GM19193 (cell line): ENCODE data around the gene USP24.

Experiments
- POLR2A ChIP-seq: IDR thresholded peaks from 4 replicates; pipeline ENCODE4 v1.6.1; 2011; ENCODE audit not compliant: insufficient read depth, insufficient read length; ENCODE audit errors: extremely low read depth

Gene USP24

DNA sequence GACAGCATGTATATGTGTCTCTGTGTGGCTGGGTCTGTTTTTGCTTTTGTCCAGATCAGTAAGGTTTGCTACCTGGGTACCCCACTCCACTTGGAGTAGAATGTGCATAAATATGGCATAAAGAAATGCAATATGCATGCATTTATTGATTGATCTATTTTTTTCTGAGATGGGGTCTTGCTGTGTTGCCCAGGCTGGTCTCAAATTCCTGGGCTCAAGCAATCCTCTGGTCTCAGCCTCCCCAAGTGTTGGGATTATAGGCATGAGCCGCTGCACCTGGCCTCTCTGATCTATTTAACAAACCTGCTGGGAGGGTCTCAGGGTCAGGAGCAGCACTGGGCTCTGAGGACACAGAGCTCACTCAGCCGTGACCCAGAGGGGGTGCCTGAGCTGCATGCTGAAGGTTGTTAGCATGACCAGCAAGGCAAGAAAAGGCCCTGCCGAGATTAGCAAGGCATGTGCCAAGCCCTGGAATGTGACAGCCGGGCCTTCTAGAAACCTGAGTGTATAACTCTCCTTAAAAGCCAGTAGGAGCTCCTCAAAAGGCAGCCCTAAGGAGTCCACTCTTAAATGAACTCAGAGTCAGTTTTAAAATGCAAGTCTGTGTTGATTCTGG lies 153.3 kb downstream of the USP24 start:
- no peak for TF ChIP-seq POLR2A

DNA sequence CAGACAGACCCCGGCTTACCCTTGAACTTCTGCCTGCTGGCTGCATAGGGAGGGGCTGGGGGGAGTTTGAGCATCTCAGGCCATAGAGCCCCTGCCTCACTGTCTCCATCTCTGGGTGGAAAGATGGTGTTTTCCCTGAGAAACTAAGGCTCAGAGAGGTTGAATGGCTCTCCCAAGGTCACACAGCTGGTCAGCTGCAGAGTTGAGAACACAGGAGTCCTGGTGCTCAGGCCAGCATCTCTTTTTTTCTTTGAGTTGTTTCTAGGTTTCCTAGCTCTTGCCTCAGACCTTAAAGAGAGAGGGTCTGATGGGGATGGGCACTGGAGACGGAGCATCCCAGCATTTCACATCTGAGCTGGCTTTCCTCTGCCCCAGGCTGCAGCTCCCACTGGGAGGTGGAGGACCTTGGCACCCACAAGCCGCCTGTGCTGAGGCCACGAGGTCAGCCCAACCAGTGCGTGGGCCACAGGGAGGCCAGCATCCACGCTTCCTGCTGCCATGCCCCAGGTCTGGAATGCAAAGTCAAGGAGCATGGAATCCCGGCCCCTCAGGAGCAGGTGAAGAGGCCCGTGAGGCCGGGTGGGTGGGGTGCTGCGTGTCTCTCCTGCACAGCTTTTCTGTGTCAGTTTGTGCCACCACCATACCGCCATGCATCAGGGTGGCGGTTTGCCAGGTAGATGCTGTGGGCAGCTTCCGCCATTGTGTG lies 154.0 kb downstream of the USP24 start:
- no peak for TF ChIP-seq POLR2A

DNA sequence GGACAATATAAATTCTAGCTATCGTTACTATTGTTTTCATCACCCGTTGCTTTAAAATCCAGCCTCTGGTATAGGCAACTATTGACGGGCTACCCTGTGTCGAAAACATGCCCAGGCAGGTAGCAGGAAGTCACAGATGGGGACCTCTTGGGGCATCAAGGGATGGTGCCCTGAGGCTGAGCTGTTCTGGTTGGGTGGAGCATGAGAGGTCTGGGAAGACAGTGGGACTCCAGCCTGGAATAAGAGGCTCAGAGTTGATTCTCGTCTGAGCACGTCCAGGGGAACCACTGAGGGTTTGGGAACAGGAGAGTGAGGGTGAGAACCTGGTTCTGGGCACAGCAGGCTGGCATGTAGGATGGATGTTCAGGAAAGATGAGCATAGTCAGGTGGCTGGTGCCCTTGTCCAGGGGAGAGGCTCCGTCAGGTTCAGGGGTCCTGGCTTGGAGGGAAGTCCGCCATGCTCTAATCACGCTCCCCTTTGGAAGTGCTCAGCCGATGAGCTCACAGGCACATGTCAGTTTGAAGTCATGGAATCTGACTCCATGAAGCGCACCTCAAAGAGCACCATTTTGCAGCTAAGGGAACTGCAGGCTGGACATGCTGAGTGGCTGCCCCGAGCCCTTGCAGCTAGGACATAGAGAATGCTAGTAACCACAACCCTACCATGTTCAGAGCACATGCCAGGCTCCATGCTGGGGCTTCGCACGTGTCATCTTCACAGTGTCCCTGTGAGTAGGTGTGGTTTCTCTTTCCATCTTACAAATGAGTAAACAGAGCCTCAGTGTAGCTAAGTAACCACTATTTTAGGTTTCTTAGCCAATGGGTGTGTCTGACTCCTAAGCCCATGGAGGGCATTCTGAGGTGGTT lies 154.8 kb downstream of the USP24 start:
- TF ChIP-seq POLR2A = no peak

DNA sequence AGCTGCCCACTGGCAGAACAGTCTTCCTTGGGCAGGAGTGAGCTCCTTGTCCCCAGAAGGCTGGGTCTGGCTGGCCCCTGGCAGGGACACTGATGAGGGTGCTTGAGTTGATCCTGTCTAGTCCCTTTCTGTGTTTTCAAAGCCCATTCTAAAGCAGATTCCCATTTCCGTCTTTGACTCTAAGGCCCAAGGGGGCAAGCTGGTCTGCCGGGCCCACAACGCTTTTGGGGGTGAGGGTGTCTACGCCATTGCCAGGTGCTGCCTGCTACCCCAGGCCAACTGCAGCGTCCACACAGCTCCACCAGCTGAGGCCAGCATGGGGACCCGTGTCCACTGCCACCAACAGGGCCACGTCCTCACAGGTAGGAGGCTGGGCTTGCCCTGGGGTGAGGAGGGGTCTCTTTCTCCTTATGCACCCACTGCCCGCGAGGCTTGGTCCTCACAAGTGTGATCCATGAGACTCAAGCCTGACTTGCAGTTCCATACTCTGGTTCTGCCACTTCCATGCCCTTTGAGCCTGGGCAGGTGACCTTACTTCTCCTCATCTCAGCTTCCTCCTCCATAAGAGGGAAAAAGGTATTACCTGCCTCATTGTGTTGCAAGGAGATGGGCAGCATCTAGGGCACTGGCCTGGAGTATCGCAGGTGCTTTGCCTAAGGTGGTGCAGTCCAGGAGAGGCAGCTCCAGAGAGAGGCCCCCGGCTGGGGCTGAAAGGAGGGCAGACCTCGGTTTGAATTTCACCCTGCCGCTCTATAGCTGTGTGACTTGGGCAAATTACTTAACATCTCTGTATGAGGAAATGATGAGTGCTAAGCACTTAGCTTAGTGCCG lies 155.6 kb downstream of the USP24 start:
- no peak for TF ChIP-seq POLR2A

DNA sequence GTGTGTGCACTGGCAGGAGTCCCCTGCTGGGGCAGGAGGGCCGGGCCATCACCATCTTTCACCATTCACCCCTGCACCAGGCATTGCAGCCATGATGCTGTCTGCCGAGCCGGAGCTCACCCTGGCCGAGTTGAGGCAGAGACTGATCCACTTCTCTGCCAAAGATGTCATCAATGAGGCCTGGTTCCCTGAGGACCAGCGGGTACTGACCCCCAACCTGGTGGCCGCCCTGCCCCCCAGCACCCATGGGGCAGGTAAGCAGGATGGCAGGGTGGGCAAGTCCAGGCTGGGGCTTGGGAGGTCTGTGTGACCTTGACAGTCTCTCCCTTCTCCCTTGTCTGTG lies 157.2 kb downstream of the USP24 start:
- no peak for TF ChIP-seq POLR2A

DNA sequence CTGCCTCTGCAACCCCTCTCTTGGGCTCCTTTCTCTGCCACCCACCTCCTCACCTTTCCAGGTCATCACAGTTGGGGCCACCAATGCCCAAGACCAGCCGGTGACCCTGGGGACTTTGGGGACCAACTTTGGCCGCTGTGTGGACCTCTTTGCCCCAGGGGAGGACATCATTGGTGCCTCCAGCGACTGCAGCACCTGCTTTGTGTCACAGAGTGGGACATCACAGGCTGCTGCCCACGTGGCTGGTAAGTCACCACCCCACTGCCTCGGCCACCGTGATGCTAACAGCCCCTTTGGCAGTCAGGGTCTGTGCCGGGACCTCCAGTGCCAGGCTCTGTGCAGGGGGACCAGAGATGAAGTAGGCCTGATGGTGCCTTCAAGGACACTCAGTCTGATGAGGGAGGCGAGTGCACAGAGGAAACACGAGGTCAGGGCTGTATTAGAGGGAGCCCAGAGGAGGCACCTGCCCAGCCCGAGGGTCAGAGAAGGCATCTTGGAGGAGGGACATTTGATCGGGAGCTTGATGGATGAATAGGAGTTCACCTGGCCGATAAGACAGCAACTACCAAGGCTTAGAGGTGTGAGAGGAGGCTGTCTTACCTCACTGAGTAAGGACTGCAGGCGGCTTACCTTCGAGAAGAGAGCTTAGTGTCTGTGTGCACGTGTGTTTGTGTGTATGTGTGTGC lies 157.8 kb downstream of the USP24 start:
- TF ChIP-seq POLR2A = no peak

DNA sequence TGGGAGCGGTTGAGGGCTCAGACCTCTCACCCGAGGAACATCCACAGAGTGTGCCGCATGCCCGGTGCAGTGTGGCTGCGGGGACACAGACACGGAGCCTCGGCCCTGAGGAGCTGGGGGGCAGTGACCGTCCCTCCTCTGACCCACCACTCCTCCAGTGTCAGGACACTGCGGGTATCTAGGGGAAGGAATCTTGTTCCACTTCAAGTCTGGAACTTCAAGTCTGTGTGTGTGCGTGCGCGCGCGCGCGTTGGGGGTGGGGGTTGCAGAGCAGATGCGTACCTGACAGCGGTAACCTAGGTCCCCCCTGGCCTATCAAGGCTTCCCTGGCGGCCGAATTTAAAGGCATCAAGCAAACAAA lies 158.6 kb downstream of the USP24 start:
- no peak for TF ChIP-seq POLR2A

DNA sequence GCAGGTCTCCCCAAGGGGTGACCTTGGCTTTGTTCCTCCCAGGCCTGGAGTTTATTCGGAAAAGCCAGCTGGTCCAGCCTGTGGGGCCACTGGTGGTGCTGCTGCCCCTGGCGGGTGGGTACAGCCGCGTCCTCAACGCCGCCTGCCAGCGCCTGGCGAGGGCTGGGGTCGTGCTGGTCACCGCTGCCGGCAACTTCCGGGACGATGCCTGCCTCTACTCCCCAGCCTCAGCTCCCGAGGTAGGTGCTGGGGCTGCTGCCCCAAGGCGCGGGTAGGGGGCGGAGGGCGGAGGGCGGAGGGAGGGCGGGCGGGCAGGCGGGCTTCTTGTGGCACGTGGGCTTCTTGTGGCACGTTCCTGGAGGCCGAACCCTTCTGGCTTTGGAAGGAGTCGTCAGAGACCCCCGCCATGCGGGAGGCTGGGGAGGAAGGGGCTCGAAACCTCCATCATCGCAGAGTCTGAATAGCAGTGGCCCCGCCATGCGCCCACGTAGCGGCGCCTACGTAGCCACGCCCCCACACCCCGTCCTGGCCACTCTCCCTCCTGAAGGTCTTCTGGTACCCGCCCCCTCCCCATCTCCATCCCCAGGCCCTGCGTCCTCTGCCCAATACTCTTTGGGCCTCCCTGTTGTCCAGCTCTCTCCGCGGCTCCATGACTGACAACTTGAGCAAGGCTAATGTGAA lies 159.1 kb downstream of the USP24 start:
- TF ChIP-seq POLR2A = no peak

DNA sequence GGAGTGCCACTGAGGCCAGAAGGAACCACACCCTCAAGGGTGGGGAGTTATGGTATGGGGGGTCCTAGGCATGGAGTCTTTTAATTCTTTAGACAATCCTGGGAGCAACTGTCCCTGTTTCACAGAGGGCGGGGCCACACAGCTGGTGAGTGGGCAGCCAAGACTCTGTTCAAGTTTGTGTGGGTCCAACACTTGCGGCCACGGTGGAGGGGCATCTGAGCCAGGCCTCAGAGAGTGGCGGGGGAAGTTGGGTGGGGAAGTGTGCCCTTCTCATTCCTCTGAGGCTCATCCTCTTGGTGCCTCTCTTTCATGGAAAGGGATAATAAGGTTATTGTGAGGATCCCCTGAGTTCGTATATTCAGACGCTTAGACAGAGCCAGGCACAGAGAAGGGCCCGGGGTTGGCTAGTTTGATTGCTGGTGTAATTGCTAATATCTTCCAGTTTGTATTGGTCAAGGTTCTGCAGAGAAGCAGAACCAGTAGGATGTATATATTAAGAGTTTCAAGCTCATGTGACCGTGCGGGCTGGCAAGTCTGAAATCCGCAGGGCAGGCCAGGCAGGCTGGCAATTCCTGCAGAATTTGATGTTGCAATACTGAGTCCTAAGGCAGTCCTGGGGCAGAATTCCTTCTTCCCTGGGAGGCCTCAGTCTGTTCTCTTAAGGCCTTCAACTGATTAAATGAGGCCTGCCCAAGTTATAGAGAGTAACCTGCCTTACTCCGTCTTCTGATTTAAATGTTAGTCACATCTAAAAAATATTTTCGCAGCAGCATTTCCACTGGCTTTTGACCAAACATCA lies 159.9 kb downstream of the USP24 start:
- TF ChIP-seq POLR2A = no peak

DNA sequence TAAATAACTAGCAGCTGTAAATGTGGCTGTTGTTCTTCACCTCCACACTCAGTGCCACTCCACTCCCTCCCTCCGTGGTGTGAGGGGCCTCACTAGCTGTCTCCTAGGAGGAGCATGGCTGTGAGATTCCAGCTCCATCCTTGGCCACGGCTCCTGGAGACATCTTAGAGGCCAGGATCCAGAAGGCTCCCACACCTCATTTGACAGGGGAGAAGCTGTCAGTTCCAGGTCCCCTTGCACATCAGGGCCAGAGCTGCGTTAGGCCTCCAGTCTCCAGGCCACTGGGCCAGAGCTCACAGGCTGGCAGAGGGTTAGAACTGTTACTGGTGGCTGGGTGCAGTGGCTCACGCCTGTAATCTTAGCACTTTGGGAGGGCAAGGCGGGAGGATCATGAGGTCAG lies 160.8 kb downstream of the USP24 start:
- TF ChIP-seq POLR2A = no peak

DNA sequence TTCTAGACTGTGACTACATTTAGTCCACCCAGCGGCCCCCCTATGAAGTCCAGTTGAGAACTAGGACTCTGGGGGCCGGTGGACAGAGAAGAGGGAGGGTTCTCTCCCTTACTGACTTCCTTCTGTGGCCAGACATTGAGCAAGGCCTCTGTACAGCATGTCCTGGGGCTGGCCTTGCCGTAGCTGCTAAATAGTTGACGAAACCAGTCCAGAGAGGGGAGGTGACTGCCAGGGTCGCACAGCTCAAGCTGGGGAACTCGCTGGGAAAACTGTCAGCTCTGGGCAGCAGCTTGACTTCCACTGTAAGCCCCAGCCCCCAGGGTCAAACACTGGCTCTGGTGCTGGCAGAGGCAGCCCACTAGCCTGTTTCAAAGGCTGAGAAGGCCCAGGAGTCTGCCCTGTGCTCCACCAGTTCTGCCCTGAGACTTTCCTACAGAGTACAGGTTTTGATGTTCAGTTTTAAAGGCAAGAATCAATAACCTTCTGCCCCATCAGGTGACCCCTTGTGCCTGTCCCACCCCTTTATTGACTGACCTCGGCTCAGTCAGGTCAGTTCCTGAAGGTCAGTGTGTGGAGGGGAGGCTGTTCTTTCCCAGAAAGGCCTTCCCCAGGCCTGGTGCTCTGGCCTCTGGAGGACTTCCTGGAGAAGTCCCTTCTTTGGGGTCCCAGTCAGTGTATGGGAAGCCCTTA lies 161.8 kb downstream of the USP24 start:
- no peak for TF ChIP-seq POLR2A

DNA sequence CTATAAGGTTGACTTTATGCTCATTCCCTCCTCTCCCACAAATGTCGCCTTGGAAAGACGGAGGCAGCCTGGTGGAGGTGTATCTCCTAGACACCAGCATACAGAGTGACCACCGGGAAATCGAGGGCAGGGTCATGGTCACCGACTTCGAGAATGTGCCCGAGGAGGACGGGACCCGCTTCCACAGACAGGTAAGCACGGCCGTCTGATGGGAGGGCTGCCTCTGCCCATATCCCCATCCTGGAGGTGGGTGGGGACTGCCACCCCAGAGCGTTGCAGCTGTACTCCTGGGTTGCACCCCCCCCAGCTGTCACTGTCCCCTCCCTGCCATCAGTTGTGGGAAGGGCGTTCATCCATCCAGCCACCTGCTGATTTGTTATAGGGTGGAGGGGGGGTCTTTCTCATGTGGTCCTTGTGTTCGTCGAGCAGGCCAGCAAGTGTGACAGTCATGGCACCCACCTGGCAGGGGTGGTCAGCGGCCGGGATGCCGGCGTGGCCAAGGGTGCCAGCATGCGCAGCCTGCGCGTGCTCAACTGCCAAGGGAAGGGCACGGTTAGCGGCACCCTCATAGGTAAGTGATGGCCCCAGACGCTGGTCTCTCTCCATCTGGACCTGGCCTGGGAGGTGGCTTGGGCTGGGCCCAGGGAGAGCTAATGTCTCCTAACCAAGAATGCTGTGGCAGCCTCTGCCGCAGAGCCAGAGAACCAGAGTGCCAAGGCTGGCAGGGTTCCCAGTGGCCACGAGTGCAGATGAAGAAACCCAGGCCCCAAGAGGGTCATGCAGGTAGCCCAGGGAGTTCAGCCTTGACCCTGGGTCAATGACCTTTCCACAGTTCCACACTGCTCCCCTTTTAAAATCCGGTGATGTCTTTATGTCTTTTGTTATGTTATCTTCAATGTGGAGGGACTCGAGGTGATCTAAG lies 162.7 kb downstream of the USP24 start:
- no peak for TF ChIP-seq POLR2A

DNA sequence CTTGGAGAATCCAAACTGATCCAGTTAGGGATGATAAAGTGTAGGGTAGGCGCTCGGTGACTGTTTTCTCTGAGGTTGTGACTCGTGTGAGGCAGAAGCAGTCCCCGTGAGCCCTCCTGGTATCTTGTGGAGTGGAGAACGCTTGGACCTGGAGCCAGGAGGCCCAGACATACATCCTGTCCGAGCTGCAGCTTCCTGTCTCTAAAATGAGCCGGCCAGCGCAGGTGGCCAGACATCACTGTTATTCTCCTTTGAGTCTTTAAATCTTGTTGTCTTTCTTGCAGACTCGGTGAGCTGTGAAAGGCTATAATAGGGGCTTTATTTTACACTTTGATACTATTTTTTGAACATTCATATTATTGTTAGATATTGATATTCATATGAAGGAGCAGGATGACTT lies 163.5 kb downstream of the USP24 start:
- TF ChIP-seq POLR2A = no peak
